KMS-11 (cell line): ENCODE data around the gene MAN1B1.
A peak's percentile ranks its signal among the peaks of the same experiment; 100 is the strongest.

Experiments used
- H2AFZ ChIP-seq: fragments of 200-600 bp; sonication (generic); 2 replicates; pipeline ENCODE4 v1.6.1; 2016; ENCODE audit warnings: antibody characterized with exemption, mixed run types, low read depth
- H3K27ac ChIP-seq: fragments of 200-600 bp; sonication (generic); 2 replicates; pipeline ENCODE4 v1.6.1; 2016; ENCODE audit warnings: mild to moderate bottlenecking, mixed run types
- H3K27me3 ChIP-seq: fragments of 200-600 bp; sonication (generic); 2 replicates; pipeline ENCODE4 v1.6.1; 2017; ENCODE audit warnings: mild to moderate bottlenecking, low read depth, mixed run types, moderate library complexity; ENCODE audit not compliant: insufficient read depth
- H3K36me3 ChIP-seq: fragments of 200-600 bp; sonication (generic); 2 replicates; pipeline ENCODE4 v1.6.1; 2017; ENCODE audit warnings: mild to moderate bottlenecking, mixed run types; ENCODE audit not compliant: insufficient read depth
- H3K4me1 ChIP-seq: fragments of 200-600 bp; sonication (generic); 2 replicates; pipeline ENCODE4 v1.6.1; 2016; ENCODE audit warnings: mild to moderate bottlenecking, low read depth, mixed run types; ENCODE audit not compliant: poor library complexity, severe bottlenecking
- H3K4me2 ChIP-seq: fragments of 200-600 bp; sonication (generic); 2 replicates; pipeline ENCODE4 v1.7.0; 2016; ENCODE audit warnings: mild to moderate bottlenecking, mixed run types
- H3K4me3 ChIP-seq: fragments of 200-600 bp; sonication (generic); IDR thresholded peaks from 2 replicates; pipeline ENCODE4 v1.6.1; 2017; ENCODE audit warnings: low read depth, low read length, mixed read lengths; ENCODE audit not compliant: insufficient read depth
- H3K79me2 ChIP-seq: fragments of 200-600 bp; sonication (generic); 2 replicates; pipeline ENCODE4 v1.6.1; 2016; ENCODE audit warnings: low read depth, mixed run types; ENCODE audit not compliant: insufficient read depth
- H3K9ac ChIP-seq: fragments of 200-600 bp; sonication (generic); 2 replicates; pipeline ENCODE4 v1.6.1; 2016; ENCODE audit warnings: mild to moderate bottlenecking, mixed run types
- H4K20me1 ChIP-seq: fragments of 200-600 bp; sonication (generic); 2 replicates; pipeline ENCODE4 v1.6.1; 2016; ENCODE audit warnings: mild to moderate bottlenecking, mixed run types; ENCODE audit not compliant: insufficient read depth
- TF ChIP-seq, protein P1 (sequence below): fragments of 200-600 bp; sonication (generic); conservative IDR thresholded peaks from 2 replicates; pipeline ENCODE4 v1.6.1; 2017; ENCODE audit warnings: low read depth, mild to moderate bottlenecking, antibody characterized with exemption, low read length, moderate library complexity, mixed read lengths

Gene MAN1B1

DNA sequence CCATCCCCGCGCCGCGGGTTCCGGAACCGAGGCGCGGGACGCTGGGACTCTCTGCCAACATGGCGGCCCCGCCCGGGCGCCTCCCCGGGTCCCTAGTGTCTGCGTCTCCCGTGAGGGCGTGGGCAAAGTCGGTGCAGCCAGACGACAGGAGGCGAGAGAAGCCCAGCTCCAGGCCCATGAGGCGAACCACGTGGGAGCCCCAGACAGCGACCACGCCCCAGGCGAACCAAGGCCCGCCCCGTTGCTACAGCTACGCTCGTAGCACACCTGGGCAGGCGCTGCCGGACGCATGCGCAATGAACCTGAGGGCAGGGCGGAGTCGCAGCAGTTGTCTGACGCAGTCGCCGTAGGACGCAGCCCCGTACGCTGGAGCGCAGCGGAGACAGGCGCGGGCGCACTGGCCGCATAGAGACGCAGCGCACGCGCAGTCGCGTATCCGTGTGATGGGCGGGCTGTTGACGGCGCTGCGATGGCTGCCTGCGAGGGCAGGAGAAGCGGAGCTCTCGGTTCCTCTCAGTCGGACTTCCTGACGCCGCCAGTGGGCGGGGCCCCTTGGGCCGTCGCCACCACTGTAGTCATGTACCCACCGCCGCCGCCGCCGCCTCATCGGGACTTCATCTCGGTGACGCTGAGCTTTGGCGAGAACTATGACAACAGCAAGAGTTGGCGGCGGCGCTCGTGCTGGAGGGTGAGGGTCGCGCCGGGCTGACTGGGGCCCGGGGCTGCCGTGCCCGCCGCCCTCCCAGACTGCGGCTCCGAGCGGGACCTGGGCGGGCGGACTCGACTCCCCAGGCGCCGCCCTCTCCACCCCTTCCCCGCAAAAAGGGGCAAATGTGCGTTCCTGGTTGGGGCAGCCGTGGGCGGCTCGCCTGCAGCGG is at the start of gene MAN1B1:
Gene MAN1B1 (plus strand): TSS at position 455 of the 878 bp plus-strand sequence. CDS start 15 bp downstream, at position 470.
- Histone ChIP-seq H3K4me3 (no peak within 1 kb of the TSS), H3K36me3 (no peaks in the 10 kb centered on the region), H3K27me3 (no peaks in the 10 kb centered on the region), H3K27ac (peak within 1 kb of the TSS; percentile 81), H3K9ac (peak within 1 kb of the TSS; percentile 95), H2AFZ (peak within 1 kb of the TSS; percentile 92), H3K79me2 (no peaks in the 10 kb centered on the region), H3K4me1 (peaks cover 17% of the 10 kb centered on the region), H4K20me1 (no peaks in the 10 kb centered on the region), H3K4me2 (peak within 1 kb of the TSS; percentile 97)
- TF ChIP-seq, protein P1, sequence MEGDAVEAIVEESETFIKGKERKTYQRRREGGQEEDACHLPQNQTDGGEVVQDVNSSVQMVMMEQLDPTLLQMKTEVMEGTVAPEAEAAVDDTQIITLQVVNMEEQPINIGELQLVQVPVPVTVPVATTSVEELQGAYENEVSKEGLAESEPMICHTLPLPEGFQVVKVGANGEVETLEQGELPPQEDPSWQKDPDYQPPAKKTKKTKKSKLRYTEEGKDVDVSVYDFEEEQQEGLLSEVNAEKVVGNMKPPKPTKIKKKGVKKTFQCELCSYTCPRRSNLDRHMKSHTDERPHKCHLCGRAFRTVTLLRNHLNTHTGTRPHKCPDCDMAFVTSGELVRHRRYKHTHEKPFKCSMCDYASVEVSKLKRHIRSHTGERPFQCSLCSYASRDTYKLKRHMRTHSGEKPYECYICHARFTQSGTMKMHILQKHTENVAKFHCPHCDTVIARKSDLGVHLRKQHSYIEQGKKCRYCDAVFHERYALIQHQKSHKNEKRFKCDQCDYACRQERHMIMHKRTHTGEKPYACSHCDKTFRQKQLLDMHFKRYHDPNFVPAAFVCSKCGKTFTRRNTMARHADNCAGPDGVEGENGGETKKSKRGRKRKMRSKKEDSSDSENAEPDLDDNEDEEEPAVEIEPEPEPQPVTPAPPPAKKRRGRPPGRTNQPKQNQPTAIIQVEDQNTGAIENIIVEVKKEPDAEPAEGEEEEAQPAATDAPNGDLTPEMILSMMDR: no peak

DNA sequence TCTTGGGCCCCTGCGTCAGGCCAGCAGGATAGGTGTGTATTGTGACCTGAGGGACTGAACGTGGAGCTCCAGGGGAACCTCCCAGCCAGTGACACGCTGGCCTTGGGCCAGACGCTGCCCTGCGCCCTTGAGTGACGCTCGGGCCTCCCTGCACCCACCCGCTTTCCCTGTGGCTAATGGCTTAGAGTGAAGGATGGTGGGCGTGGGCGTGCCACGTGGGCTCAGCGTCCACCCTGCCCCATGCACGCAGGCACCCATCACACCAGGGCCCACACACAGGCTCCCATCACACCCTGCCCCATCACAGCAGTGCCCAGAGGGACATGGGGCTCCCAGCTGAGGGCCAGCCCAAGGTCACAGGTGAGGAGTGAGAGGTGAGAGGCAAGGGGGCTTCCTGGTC is 49.8 kb upstream of the MAN1B1 start:
- Histone ChIP-seq H4K20me1 (no peaks in the 10 kb centered on the region), H3K4me3 (no peak overlapping the region), H2AFZ (no peak overlapping the region), H3K27me3 (peaks cover 54% of the 10 kb centered on the region), H3K36me3 (no peaks in the 10 kb centered on the region), H3K27ac (no peak overlapping the region), H3K9ac (no peak overlapping the region), H3K4me2 (no peak overlapping the region), H3K79me2 (no peaks in the 10 kb centered on the region), H3K4me1 (peaks cover 16% of the 10 kb centered on the region)
- TF ChIP-seq, protein P1: no peak

DNA sequence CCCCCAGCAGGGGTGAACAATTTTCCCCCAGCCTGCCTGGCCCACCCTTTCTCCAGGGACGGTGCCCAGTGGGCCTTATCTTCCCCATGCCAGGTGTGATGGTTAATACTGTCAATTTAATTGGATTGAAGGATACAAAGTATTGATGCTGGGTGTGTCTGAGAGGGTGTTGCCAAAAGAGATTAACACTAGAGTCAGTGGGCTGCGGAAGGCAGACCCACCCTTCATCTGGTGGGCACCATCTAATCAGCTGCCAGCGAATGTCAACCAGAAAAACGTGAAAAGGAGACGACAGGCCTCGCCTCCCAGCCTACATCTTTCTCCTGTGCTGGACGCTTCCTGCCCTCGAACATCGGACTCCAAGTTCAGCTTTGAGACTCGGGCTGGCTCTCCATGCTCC is 49.3 kb upstream of the MAN1B1 start:
- H3K9ac ChIP-seq: no peak overlapping the region
- H3K27ac ChIP-seq: no peak overlapping the region
- no peaks in the 10 kb centered on the region for H4K20me1 ChIP-seq
- no peaks in the 10 kb centered on the region for H3K36me3 ChIP-seq
- TF ChIP-seq, protein P1: no peak
- H3K4me2 ChIP-seq: no peak overlapping the region
- peaks cover 58% of the 10 kb centered on the region for H3K27me3 ChIP-seq
- H3K79me2 ChIP-seq: no peaks in the 10 kb centered on the region
- peaks cover 16% of the 10 kb centered on the region for H3K4me1 ChIP-seq
- H3K4me3 ChIP-seq: no peak overlapping the region
- H2AFZ ChIP-seq: no peak overlapping the region

DNA sequence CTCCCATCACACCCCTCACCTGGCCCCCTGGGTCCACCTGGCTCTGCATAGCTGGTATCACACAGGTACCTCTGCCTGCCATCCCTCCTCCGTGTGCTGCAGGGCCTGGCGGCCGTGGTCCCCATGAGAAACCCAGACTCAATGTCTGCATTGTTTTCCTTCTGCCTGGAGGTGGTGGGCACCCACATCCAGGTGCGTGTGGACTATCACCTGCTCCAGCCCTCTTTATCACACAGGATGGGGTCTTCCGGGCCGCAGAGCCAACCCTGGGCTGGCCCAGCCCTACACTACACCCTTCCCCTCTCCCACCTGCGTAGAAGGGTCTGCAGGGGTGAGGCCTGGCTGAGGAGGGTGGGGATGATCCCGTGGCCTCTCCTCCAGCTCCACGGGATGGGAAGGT is 47.9 kb upstream of the MAN1B1 start:
- no peak overlapping the region for H3K4me3 ChIP-seq
- H3K27me3 ChIP-seq: peaks cover 72% of the 10 kb centered on the region
- no peaks in the 10 kb centered on the region for H4K20me1 ChIP-seq
- H3K4me2 ChIP-seq: no peak overlapping the region
- no peak overlapping the region for H2AFZ ChIP-seq
- no peaks in the 10 kb centered on the region for H3K36me3 ChIP-seq
- H3K9ac ChIP-seq: no peak overlapping the region
- H3K27ac ChIP-seq: no peak overlapping the region
- TF ChIP-seq, protein P1: no peak
- H3K79me2 ChIP-seq: no peaks in the 10 kb centered on the region
- peaks cover 13% of the 10 kb centered on the region for H3K4me1 ChIP-seq
